ENCODE measurements around the gene CIB2.

CIB2 gene

GRCh38 chr15:78110916-78111475 lies 20.2 kb downstream of the CIB2 start:
- ChIA-PET POLR2A (interaction anchor here (0.5 kb wide), 1 partner anchor 88 kb away, joined by 12 read pairs; no protein-coding TSS in a partner anchor), CTCF (interaction anchor here (0.5 to 11.3 kb wide), 14 partner anchors 7 to 153 kb away, joined by 3 to 206 read pairs (median 10); no protein-coding TSS in a partner anchor)
- Histone ChIP-seq H3K9me3 (ENCODE audit: control insufficient read depth, insufficient read depth, low read depth, low read length) (no peaks in the 10 kb centered on the region), H3K27ac (ENCODE audit: extremely low read depth, low read depth, low read length) (no peak overlapping the region), H3K4me1 (ENCODE audit: control insufficient read depth, insufficient read depth, low read length) (no peaks in the 10 kb centered on the region), H3K4me3 (ENCODE audit: low read depth, low read length) (no peak overlapping the region), H3K36me3 (ENCODE audit: control insufficient read depth in 2 of 2, insufficient read depth in 1 of 2, low read length in 2 of 2) (peaks cover 0 to 3% of the 10 kb centered on the region in 2 experiments; a peak in 2 of 3 replicates)
- TF ChIP-seq, protein P1, sequence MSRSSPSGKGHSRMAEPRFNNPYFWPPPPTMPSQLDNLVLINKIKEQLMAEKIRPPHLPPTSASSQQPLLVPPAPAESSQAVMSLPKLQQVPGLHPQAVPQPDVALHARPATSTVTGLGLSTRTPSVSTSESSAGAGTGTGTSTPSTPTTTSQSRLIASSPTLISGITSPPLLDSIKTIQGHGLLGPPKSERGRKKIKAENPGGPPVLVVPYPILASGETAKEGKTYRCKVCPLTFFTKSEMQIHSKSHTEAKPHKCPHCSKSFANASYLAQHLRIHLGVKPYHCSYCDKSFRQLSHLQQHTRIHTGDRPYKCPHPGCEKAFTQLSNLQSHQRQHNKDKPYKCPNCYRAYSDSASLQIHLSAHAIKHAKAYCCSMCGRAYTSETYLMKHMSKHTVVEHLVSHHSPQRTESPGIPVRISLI (tag by site-specific recombination; IDR thresholded peaks at IDR 0.05) = no peak

DNA sequence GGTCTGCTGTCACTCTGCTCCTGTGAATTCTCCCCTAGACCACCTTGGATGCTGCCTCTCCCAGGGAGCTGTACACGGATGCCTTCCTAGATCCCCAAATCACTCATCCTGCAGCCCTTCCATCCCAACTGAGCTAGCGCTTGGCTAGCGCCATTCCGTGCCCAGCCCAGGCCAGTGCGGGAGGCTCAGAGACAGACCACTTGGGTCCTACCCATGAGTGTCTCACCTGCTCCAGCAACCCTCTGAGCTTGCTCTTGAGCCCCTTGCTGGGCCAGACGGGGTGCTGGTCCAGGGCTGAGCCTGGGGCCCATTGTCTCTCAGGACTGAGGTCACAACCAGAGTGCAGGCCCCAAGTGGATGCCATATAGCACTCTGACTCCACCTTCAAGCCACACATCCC lies 21.1 kb downstream of the CIB2 start:
- no peak for TF ChIP-seq ZFP41 (tag by site-specific recombination; IDR thresholded peaks at IDR 0.05; ENCODE audit: borderline replicate concordance)
- no peak for TF ChIP-seq BCL11B (tag by site-specific recombination; IDR thresholded peaks at IDR 0.05; ENCODE audit: low read depth)
- no peak for TF ChIP-seq ZNF624 (tag by site-specific recombination; IDR thresholded peaks at IDR 0.05)
- TF ChIP-seq ZNF707 (tag by site-specific recombination; IDR thresholded peaks at IDR 0.05) = no peak
- TF ChIP-seq ZBTB10 (tag by site-specific recombination; IDR thresholded peaks at IDR 0.05) = no peak
- TF ChIP-seq SALL2 (tag by site-specific recombination; IDR thresholded peaks at IDR 0.05; ENCODE audit: borderline replicate concordance) = no peak
- no peak for TF ChIP-seq SETDB1 (IDR thresholded peaks at IDR 0.05; ENCODE audit: insufficient read length, low read length)
- TF ChIP-seq ZNF404 (tag by site-specific recombination; IDR thresholded peaks at IDR 0.05) = no peak
- TF ChIP-seq ZNF514 (tag by site-specific recombination; IDR thresholded peaks at IDR 0.05) = no peak
- TF ChIP-seq KLF16 (tag by site-specific recombination; IDR thresholded peaks at IDR 0.05) = no peak
- TF ChIP-seq ZBTB17 (tag by site-specific recombination; IDR thresholded peaks at IDR 0.05) = no peak
- TF ChIP-seq ZSCAN16 (tag by site-specific recombination; IDR thresholded peaks at IDR 0.05) = no peak
- TF ChIP-seq ZBTB7A (tag by site-specific recombination; IDR thresholded peaks at IDR 0.05; ENCODE audit: low read depth) = no peak
- no peak for TF ChIP-seq ATF2 (tag by site-specific recombination; IDR thresholded peaks at IDR 0.05; ENCODE audit: low read depth)
- TF ChIP-seq ZNF202 (tag by site-specific recombination; IDR thresholded peaks at IDR 0.05; ENCODE audit: borderline replicate concordance) = no peak
- TF ChIP-seq ZNF138 (tag by site-specific recombination; IDR thresholded peaks at IDR 0.05; ENCODE audit: borderline replicate concordance) = no peak
- no peak for TF ChIP-seq ZNF157 (tag by site-specific recombination; IDR thresholded peaks at IDR 0.05)
- no peak for TF ChIP-seq ZNF280D (tag by site-specific recombination; IDR thresholded peaks at IDR 0.05)
- CTCF ChIA-PET = interaction anchor here (0.8 to 11.3 kb wide), 9 partner anchors 20 to 198 kb away, joined by 3 to 206 read pairs (median 54); no protein-coding TSS in a partner anchor

More for the DNA sequence above, 21.1 kb downstream of the CIB2 start:
- Histone ChIP-seq H3K27ac (ENCODE audit: extremely low read depth, low read depth, low read length) (no peak overlapping the region), H3K4me3 (ENCODE audit: low read depth, low read length) (no peak overlapping the region), H3K9me3 (ENCODE audit: control insufficient read depth, insufficient read depth, low read depth, low read length) (no peaks in the 10 kb centered on the region), H3K4me1 (ENCODE audit: control insufficient read depth, insufficient read depth, low read length) (no peaks in the 10 kb centered on the region), H3K36me3 (ENCODE audit: control insufficient read depth in 2 of 2, insufficient read depth in 1 of 2, low read length in 2 of 2) (peaks cover 0 to 7% of the 10 kb centered on the region in 2 experiments; a peak in 2 of 3 replicates)
- POLR2A ChIA-PET = no interaction called here
